Right atrium auricular region (tissue), 2 donors: ENCODE results near the gene ANAPC7. TPM values are rescaled to one million over a fixed set of nuclear protein-coding genes. Genes with fewer than 3 reads are reported as not detected.
A peak's percentile ranks its signal among the peaks of the same experiment; 100 is the strongest.
"Not testable (repeated sequence)": the region's sequence is repeated elsewhere in the genome, so short reads cannot be mapped to it uniquely, and the experiment has no call there.

Source experiments
- DNase-seq: peaks from one replicate; pipeline ENCODE4 v3.0.0-alpha.2; 2019; ENCODE audit warnings: low spot score
- H3K27ac ChIP-seq, 2 donors: fragments of 200-600 bp; sonication (generic); 1 replicate in 1 of 2; 2 replicates in 1 of 2; pipeline ENCODE4 v1.5.1; 2016 to 2019
- H3K27me3 ChIP-seq, 2 donors: fragments of 200-600 bp; sonication (generic); one replicate each; pipeline versions ENCODE4 v1.5.1 to v1.6.0; 2017 to 2019
- H3K36me3 ChIP-seq: fragments of 200-600 bp; sonication (generic); one replicate; pipeline ENCODE4 v1.5.1; 2016
- H3K4me1 ChIP-seq, 2 donors: fragments of 200-600 bp; sonication (generic); one replicate each; pipeline versions ENCODE4 v1.5.1 to v1.6.0; 2017 to 2019
- H3K4me3 ChIP-seq, 2 donors: fragments of 200-600 bp; sonication (generic); 1 replicate in 1 of 2; 2 replicates in 1 of 2; pipeline ENCODE4 v1.5.1; 2017 to 2019; ENCODE audit warnings: mild to moderate bottlenecking in 1 of 2, moderate library complexity in 1 of 2
- H3K9me3 ChIP-seq, 2 donors: fragments of 200-600 bp; sonication (generic); one replicate each; pipeline ENCODE4 v1.5.1; 2019
- total RNA-seq, 2 donors: library from RNA; depleted of rRNA; stranded (reverse); fragments of >200 nt; gene quantifications; one replicate each; pipeline ENCODE4 v1.1.0, GENCODE V29; 2016
- TF ChIP-seq, protein P1 (sequence below), 2 donors: fragments of 200-600 bp; sonication (generic); IDR thresholded peaks; one replicate each; pipeline ENCODE4 v1.5.1; 2019; ENCODE audit warnings: antibody characterized with exemption in 2 of 2

ANAPC7 gene
- total RNA-seq, 2 donors from 2014 or later = 30.4 to 30.9 TPM

- H3K36me3 ChIP-seq = peaks cover 100% of the 10 kb centered on the region
- H3K4me1 ChIP-seq = peaks cover 0 to 17% of the 10 kb centered on the region in 2 donors
- peak overlapping the region in 1 of 2 donors; percentile 13 for H3K27ac ChIP-seq
- H3K9me3 ChIP-seq = no peaks in the 10 kb centered on the region
- H3K4me3 ChIP-seq = no peak overlapping the region
- no peaks in the 10 kb centered on the region for H3K27me3 ChIP-seq
- TF ChIP-seq, protein P1, sequence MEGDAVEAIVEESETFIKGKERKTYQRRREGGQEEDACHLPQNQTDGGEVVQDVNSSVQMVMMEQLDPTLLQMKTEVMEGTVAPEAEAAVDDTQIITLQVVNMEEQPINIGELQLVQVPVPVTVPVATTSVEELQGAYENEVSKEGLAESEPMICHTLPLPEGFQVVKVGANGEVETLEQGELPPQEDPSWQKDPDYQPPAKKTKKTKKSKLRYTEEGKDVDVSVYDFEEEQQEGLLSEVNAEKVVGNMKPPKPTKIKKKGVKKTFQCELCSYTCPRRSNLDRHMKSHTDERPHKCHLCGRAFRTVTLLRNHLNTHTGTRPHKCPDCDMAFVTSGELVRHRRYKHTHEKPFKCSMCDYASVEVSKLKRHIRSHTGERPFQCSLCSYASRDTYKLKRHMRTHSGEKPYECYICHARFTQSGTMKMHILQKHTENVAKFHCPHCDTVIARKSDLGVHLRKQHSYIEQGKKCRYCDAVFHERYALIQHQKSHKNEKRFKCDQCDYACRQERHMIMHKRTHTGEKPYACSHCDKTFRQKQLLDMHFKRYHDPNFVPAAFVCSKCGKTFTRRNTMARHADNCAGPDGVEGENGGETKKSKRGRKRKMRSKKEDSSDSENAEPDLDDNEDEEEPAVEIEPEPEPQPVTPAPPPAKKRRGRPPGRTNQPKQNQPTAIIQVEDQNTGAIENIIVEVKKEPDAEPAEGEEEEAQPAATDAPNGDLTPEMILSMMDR (IDR thresholded peaks at IDR 0.05) = no peak
- no peak for DNase-seq
These were observed 62.8 kb downstream of the ANAPC7 start for GRCh38 chr12:110340706-110341105.

GRCh38 chr12:110340261-110340660, 63.2 kb downstream of the ANAPC7 start:
- Histone ChIP-seq H3K36me3 (peaks cover 100% of the 10 kb centered on the region), H3K4me1 (peaks cover 0 to 22% of the 10 kb centered on the region in 2 donors)
- H3K27ac ChIP-seq = not testable (repeated sequence)

DNA sequence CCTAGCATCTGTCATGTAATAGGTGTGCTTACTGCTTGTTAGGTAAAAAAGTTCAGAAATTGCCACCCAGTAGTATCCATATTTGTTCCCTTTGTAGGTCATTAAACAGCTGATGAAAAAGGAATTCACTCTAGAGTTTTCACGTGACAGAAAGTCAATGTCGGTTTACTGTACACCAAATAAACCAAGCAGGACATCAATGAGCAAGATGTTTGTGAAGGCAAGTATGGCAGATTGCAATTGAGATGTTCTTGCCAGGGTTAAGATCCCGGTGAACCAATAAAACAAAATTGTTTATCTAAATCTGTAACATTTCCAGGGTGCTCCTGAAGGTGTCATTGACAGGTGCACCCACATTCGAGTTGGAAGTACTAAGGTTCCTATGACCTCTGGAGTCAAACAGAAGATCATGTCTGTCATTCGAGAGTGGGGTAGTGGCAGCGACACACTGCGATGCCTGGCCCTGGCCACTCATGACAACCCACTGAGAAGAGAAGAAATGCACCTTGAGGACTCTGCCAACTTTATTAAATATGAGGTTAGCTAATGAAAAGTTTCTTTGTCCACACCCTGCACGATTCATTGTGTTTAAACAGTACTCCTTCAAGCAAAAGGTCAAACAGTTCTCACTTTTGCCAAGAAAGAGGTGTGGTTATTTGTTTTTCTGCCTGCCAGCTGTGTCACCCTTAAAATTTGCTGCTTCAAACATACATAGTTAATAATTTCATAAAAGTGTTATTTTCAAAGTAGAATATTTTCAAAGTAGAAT, 64.1 kb downstream of the ANAPC7 start:
- Histone ChIP-seq H3K4me1 (peaks cover 0 to 29% of the 10 kb centered on the region in 2 donors), H3K4me3 (no peak overlapping the region), H3K27me3 (no peaks in the 10 kb centered on the region), H3K9me3 (no peaks in the 10 kb centered on the region), H3K27ac (peak overlapping the region in 1 of 2 donors; percentile 1), H3K36me3 (peaks cover 100% of the 10 kb centered on the region)
- DNase-seq = no peak
- TF ChIP-seq, protein P1 (IDR thresholded peaks at IDR 0.05) = no peak

More at GRCh38 chr12:110340261-110340660, 63.2 kb downstream of the ANAPC7 start:
- H3K4me3 ChIP-seq, H3K9me3 ChIP-seq, H3K27me3 ChIP-seq, DNase-seq: not testable (repeated sequence)

DNA sequence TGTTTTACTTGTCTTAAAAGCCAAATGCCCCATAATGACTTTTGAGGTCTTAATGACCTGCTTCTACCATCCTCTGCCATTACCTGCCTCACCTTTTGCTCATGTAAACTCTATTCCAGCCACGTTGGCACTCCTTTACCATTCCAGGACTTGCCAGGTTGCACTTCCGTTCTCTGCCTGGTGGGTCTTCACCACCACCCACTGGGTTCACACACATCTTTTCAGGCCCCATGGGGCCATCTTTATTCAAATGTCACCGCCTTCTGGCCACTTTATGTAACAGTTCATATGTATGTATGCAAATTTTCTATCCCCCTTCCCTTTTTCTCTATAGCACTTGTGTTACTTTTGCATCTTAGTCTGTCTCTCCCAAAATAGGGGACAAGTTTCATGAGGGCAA, 64.8 kb downstream of the ANAPC7 start:
- Histone ChIP-seq H3K9me3 (no peaks in the 10 kb centered on the region), H3K27me3 (no peaks in the 10 kb centered on the region), H3K27ac (peak overlapping the region in 1 of 2 donors; percentile 1), H3K36me3 (peaks cover 100% of the 10 kb centered on the region), H3K4me3 (no peak overlapping the region), H3K4me1 (peaks cover 0 to 34% of the 10 kb centered on the region in 2 donors)
- no peak for DNase-seq
- TF ChIP-seq, protein P1 (IDR thresholded peaks at IDR 0.05) = no peak

GRCh38 chr12:110337912-110338710, 65.4 kb downstream of the ANAPC7 start:
- H3K4me3 ChIP-seq = no peak overlapping the region
- peaks cover 100% of the 10 kb centered on the region for H3K36me3 ChIP-seq
- H3K4me1 ChIP-seq = peaks cover 0 to 35% of the 10 kb centered on the region in 2 donors
- H3K27me3 ChIP-seq = no peaks in the 10 kb centered on the region
- TF ChIP-seq, protein P1 (IDR thresholded peaks at IDR 0.05) = no peak
- peak overlapping the region in 1 of 2 donors; percentile 1 for H3K27ac ChIP-seq
- no peak for DNase-seq
- no peaks in the 10 kb centered on the region for H3K9me3 ChIP-seq

DNA sequence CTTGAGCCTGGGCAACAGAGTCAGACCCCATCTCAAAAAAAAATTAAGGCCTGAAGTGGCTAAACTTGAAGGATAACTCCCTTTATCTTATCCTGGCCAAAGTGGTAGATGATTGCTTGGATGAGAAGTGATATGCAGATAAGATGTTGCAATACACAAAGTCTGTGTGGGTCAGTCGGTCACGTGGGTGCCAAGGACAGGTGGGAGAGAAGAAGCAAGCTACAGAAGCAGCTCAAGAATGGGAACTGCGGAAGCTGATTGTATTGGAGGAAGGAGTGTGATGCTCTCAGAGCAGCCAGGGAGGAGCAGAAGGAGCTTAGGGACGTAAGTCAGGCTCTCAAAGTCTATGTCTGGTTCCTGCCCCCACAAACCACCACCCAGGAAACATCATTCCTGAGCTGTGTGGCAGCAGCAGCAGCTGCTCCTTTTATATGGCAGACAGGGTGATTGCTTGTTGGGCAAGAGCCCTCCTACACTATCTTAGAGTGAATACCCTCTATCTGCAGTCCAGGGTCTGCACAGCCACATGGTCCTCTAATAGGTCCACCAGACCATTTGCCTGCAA, 67.9 kb downstream of the ANAPC7 start:
- TF ChIP-seq, protein P1 (IDR thresholded peaks at IDR 0.05) = no peak
- H3K27ac ChIP-seq = no peak overlapping the region
- H3K4me3 ChIP-seq = no peak overlapping the region
- H3K9me3 ChIP-seq = no peaks in the 10 kb centered on the region
- DNase-seq = no peak
- no peaks in the 10 kb centered on the region for H3K27me3 ChIP-seq
- peaks cover 100% of the 10 kb centered on the region for H3K36me3 ChIP-seq
- peaks cover 0 to 51% of the 10 kb centered on the region in 2 donors for H3K4me1 ChIP-seq
